GM10266 (cell line): ENCODE data around the gene CNTN6.

Experiments used
- DNase-seq: peaks from one replicate; pipeline ENCODE4 v3.0.0; 2012; ENCODE audit errors: extremely low spot score
- CTCF ChIP-seq: IDR thresholded peaks from 2 replicates; pipeline ENCODE4 v1.5.1; 2012; ENCODE audit warnings: mild to moderate bottlenecking, low read depth; ENCODE audit not compliant: control insufficient read depth, insufficient read depth; ENCODE audit errors: missing control alignments

CNTN6 gene

GRCh38 chr3:1117843-1118473 is 25.1 kb downstream of the CNTN6 start:
- no peak for DNase-seq
- no peak for TF ChIP-seq CTCF

- DNase-seq, result no peak
These were observed 38.3 kb downstream of the CNTN6 start for GRCh38 chr3:1131166-1131565.

GRCh38 chr3:1135194-1135593 is 42.4 kb downstream of the CNTN6 start:
- no peak for DNase-seq
- no peak for TF ChIP-seq CTCF

More at GRCh38 chr3:1131166-1131565, 38.3 kb downstream of the CNTN6 start:
- no peak for TF ChIP-seq CTCF

GRCh38 chr3:1138036-1138435 is 45.2 kb downstream of the CNTN6 start:
- TF ChIP-seq CTCF, result no peak
- no peak for DNase-seq

- no peak for TF ChIP-seq CTCF
- DNase-seq, result no peak
These were observed 46.2 kb downstream of the CNTN6 start for GRCh38 chr3:1139071-1139470.

- DNase-seq, result no peak
These were observed 54.5 kb downstream of the CNTN6 start for GRCh38 chr3:1147326-1147725.

More at GRCh38 chr3:1147326-1147725, 54.5 kb downstream of the CNTN6 start:
- no peak for TF ChIP-seq CTCF
